Peyer's patch (tissue), 4 donors: ENCODE measurements around the gene RNASEH2A.

Experiments used
- CTCF ChIP-seq, 6 experiments: fragments of 450-650 bp in 4 of 6; fragments of 200-600 bp in 2 of 6; sonication (generic) in 1 of 6; IDR thresholded peaks; one replicate each; pipeline ENCODE4 v1.5.1; 2017 to 2019; ENCODE audit warnings: antibody characterized with exemption in 6 of 6, mild to moderate bottlenecking in 3 of 6, moderate library complexity in 1 of 6
- POLR2A ChIP-seq, 2 donors: fragments of 450-650 bp; IDR thresholded peaks; one replicate each; pipeline ENCODE4 v1.5.1; 2017; ENCODE audit warnings: antibody characterized with exemption in 2 of 2, mild to moderate bottlenecking in 2 of 2, moderate library complexity in 2 of 2

GRCh38 chr19:12759686-12760085 lies 46.7 kb upstream of the RNASEH2A start:
- TF ChIP-seq CTCF (IDR thresholded peaks at IDR 0.05) (no peak), POLR2A (IDR thresholded peaks at IDR 0.05) (no peak)
